ENCODE data around the gene SHC3. TPM values are rescaled to one million over a fixed set of nuclear protein-coding genes. Genes with fewer than 3 reads are reported as not detected.

The SHC3 gene
- total RNA-seq, 1 donor, result 0.36 TPM

GRCh38 chr9:89037346-89037745, 141.3 kb downstream of the SHC3 start:
- H2AFZ ChIP-seq (ENCODE audit: low read length), result no peak overlapping the region
- H3K4me2 ChIP-seq (ENCODE audit: insufficient read depth, low read length), result no peak overlapping the region
- H3K79me2 ChIP-seq (ENCODE audit: insufficient read depth, low read length), result no peaks in the 10 kb centered on the region
- no peak for DNase-seq (ENCODE audit: insufficient read length, low spot score, missing footprints)
- no peak overlapping the region for H3K4me3 ChIP-seq (ENCODE audit: insufficient read depth, low read length)
- peaks cover 16% of the 10 kb centered on the region for H3K4me1 ChIP-seq (ENCODE audit: insufficient read depth, low read length)
- no peak overlapping the region for H3K27ac ChIP-seq (ENCODE audit: low read depth, low read length)
- H3K9me3 ChIP-seq (ENCODE audit: low read depth, low read length), result no peaks in the 10 kb centered on the region
- no peaks in the 10 kb centered on the region for H4K20me1 ChIP-seq (ENCODE audit: insufficient read depth, low read length)
- H3K36me3 ChIP-seq (ENCODE audit: insufficient read depth, low read length), result no peaks in the 10 kb centered on the region
- TF ChIP-seq CTCF (IDR thresholded peaks at IDR 0.05; ENCODE audit: extremely low read depth, low read depth, low read length), result no peak
- no peaks in the 10 kb centered on the region for H3K27me3 ChIP-seq (ENCODE audit: insufficient read depth, low read length)

- Histone ChIP-seq H3K27ac (ENCODE audit: low read depth, low read length) (no peak overlapping the region), H3K4me1 (ENCODE audit: insufficient read depth, low read length) (peaks cover 16% of the 10 kb centered on the region), H2AFZ (ENCODE audit: low read length) (no peak overlapping the region), H3K79me2 (ENCODE audit: insufficient read depth, low read length) (no peaks in the 10 kb centered on the region), H4K20me1 (ENCODE audit: insufficient read depth, low read length) (no peaks in the 10 kb centered on the region), H3K4me3 (ENCODE audit: insufficient read depth, low read length) (no peak overlapping the region), H3K9me3 (ENCODE audit: low read depth, low read length) (no peaks in the 10 kb centered on the region), H3K36me3 (ENCODE audit: insufficient read depth, low read length) (no peaks in the 10 kb centered on the region), H3K27me3 (ENCODE audit: insufficient read depth, low read length) (no peaks in the 10 kb centered on the region), H3K4me2 (ENCODE audit: insufficient read depth, low read length) (no peak overlapping the region)
- no peak for TF ChIP-seq CTCF (IDR thresholded peaks at IDR 0.05; ENCODE audit: extremely low read depth, low read depth, low read length)
- DNase-seq (ENCODE audit: insufficient read length, low spot score, missing footprints), result no peak
Observed at GRCh38 chr9:89036891-89037290, 141.7 kb downstream of the SHC3 start.

- Histone ChIP-seq H3K79me2 (ENCODE audit: insufficient read depth, low read length) (no peaks in the 10 kb centered on the region), H3K4me3 (ENCODE audit: insufficient read depth, low read length) (no peak overlapping the region), H3K9me3 (ENCODE audit: low read depth, low read length) (no peaks in the 10 kb centered on the region), H3K27ac (ENCODE audit: low read depth, low read length) (no peak overlapping the region), H3K4me2 (ENCODE audit: insufficient read depth, low read length) (no peak overlapping the region), H3K27me3 (ENCODE audit: insufficient read depth, low read length) (no peaks in the 10 kb centered on the region), H3K36me3 (ENCODE audit: insufficient read depth, low read length) (no peaks in the 10 kb centered on the region), H3K4me1 (ENCODE audit: insufficient read depth, low read length) (peaks cover 16% of the 10 kb centered on the region), H4K20me1 (ENCODE audit: insufficient read depth, low read length) (no peaks in the 10 kb centered on the region), H2AFZ (ENCODE audit: low read length) (no peak overlapping the region)
- no peak for TF ChIP-seq CTCF (IDR thresholded peaks at IDR 0.05; ENCODE audit: extremely low read depth, low read depth, low read length)
- no peak for DNase-seq (ENCODE audit: insufficient read length, low spot score, missing footprints)
Observed at GRCh38 chr9:89036383-89036782, 142.2 kb downstream of the SHC3 start.

GRCh38 chr9:89032661-89033060, 146.0 kb downstream of the SHC3 start:
- TF ChIP-seq CTCF (IDR thresholded peaks at IDR 0.05; ENCODE audit: extremely low read depth, low read depth, low read length), result no peak
- Histone ChIP-seq H3K79me2 (ENCODE audit: insufficient read depth, low read length) (no peaks in the 10 kb centered on the region), H3K27me3 (ENCODE audit: insufficient read depth, low read length) (no peaks in the 10 kb centered on the region), H3K4me3 (ENCODE audit: insufficient read depth, low read length) (no peak overlapping the region), H3K4me1 (ENCODE audit: insufficient read depth, low read length) (peaks cover 3% of the 10 kb centered on the region), H4K20me1 (ENCODE audit: insufficient read depth, low read length) (no peaks in the 10 kb centered on the region), H3K4me2 (ENCODE audit: insufficient read depth, low read length) (no peak overlapping the region), H3K27ac (ENCODE audit: low read depth, low read length) (no peak overlapping the region), H2AFZ (ENCODE audit: low read length) (no peak overlapping the region), H3K9me3 (ENCODE audit: low read depth, low read length) (no peaks in the 10 kb centered on the region), H3K36me3 (ENCODE audit: insufficient read depth, low read length) (no peaks in the 10 kb centered on the region)
- no peak for DNase-seq (ENCODE audit: insufficient read length, low spot score, missing footprints)

Data from osteoblast (primary cell).